AG04449 (cell line): Measurements from ENCODE around the gene TEKT2.

Source experiments
- CTCF ChIA-PET: fragments of 350-600 bp; formaldehyde crosslinking; extraction: SDS; loops from one replicate; lab custom pipeline; 2021; ENCODE audit warnings: antibody characterized with exemption; lab: Yijun Ruan, JAX
- POLR2A ChIA-PET: fragments of 400-600, 350-600 bp; formaldehyde crosslinking; extraction: SDS; loops from one replicate; lab custom pipeline; 2020; ENCODE audit warnings: antibody characterized with exemption, inconsistent platforms; lab: Yijun Ruan, JAX
- DNase-seq: peaks from one replicate; pipeline ENCODE4 v3.0.0-alpha.2; 2010; ENCODE audit warnings: low read depth, low spot score
- H3K4me3 ChIP-seq: 2 replicates; pipeline ENCODE4 v1.5.1; 2011; ENCODE audit warnings: low read depth, mild to moderate bottlenecking, control low read depth, low read length
- CTCF ChIP-seq: IDR thresholded peaks from one replicate; pipeline ENCODE4 v1.5.1; 2011; ENCODE audit warnings: mild to moderate bottlenecking, moderate library complexity, low read length, control low read depth, inconsistent platforms; ENCODE audit not compliant: insufficient read depth; ENCODE audit errors: missing control alignments

Gene TEKT2

GRCh38 chr1:36055706-36056105 is 28.2 kb upstream of the TEKT2 start:
- ChIA-PET CTCF (interaction anchor here (0.6 kb wide), 1 partner anchor 21 kb away, joined by 3 read pairs; no protein-coding TSS in a partner anchor), POLR2A (no interaction called here)
- no peak overlapping the region for H3K4me3 ChIP-seq
- no peak for TF ChIP-seq CTCF
- no peak for DNase-seq

- POLR2A ChIA-PET = no interaction called here
- no peak for DNase-seq
- CTCF ChIA-PET = interaction anchor here (1.7 kb wide), 1 partner anchor 12 kb away, joined by 4 read pairs; no protein-coding TSS in a partner anchor
- H3K4me3 ChIP-seq = no peak overlapping the region
- no peak for TF ChIP-seq CTCF
Measured at GRCh38 chr1:36062315-36062714, 21.6 kb upstream of the TEKT2 start.

- no peak for DNase-seq
- CTCF ChIA-PET = interaction anchor here (1.1 kb wide), 1 partner anchor 17 kb away, joined by 3 read pairs; no protein-coding TSS in a partner anchor
- H3K4me3 ChIP-seq = no peak overlapping the region
- TF ChIP-seq CTCF = no peak
- POLR2A ChIA-PET = no interaction called here
Measured at GRCh38 chr1:36067871-36068270, 16.0 kb upstream of the TEKT2 start.

GRCh38 chr1:36068866-36069265 is 15.0 kb upstream of the TEKT2 start:
- ChIA-PET CTCF (interaction anchor here (1.1 to 1.4 kb wide), 2 partner anchors 16 to 18 kb away, joined by 3 to 4 read pairs; no protein-coding TSS in a partner anchor), POLR2A (no interaction called here)
- TF ChIP-seq CTCF = no peak
- no peak for DNase-seq
- H3K4me3 ChIP-seq = no peak overlapping the region

- H3K4me3 ChIP-seq = no peak overlapping the region
- no peak for TF ChIP-seq CTCF
- CTCF ChIA-PET = no interaction called here
- POLR2A ChIA-PET = no interaction called here
- DNase-seq = no peak
Measured at GRCh38 chr1:36070349-36070748, 13.5 kb upstream of the TEKT2 start.

- no peak for DNase-seq
- ChIA-PET CTCF (no interaction called here), POLR2A (no interaction called here)
- H3K4me3 ChIP-seq = no peak overlapping the region
- no peak for TF ChIP-seq CTCF
Measured at GRCh38 chr1:36076979-36077573, 6.8 kb upstream of the TEKT2 start.
